ENCODE measurements around the gene IFI35.
"Not testable (repeated sequence)": the region's sequence is repeated elsewhere in the genome, so short reads cannot be mapped to it uniquely, and the experiment has no call there.

IFI35 gene

GRCh38 chr17:42997984-42998938 lies 8.3 kb upstream of the IFI35 start, which contains the start of gene RPL27:
TSS of gene RPL27 (plus strand) at chr17:42998419. CDS start at chr17:42998751, 332 bp downstream.
- peak; percentile 99 for DNase-seq

GRCh38 chr17:42999003-42999525 lies 7.5 kb upstream of the IFI35 start:
- no peak for DNase-seq

GRCh38 chr17:43000894-43001293 lies 5.7 kb upstream of the IFI35 start:
- DNase-seq = not testable (repeated sequence)

- no peak for DNase-seq
Observed at GRCh38 chr17:43003542-43004172, 2.9 kb upstream of the IFI35 start.

- no peak for DNase-seq
Observed at GRCh38 chr17:43010667-43011308, 4.2 kb downstream of the IFI35 start.

GRCh38 chr17:43011728-43012472 lies 5.3 kb downstream of the IFI35 start:
- DNase-seq = no peak

- no peak for DNase-seq
Observed at GRCh38 chr17:43013296-43013695, 6.7 kb downstream of the IFI35 start.

- no peak for DNase-seq
Observed at GRCh38 chr17:43014020-43014648, 7.5 kb downstream of the IFI35 start.

- no peak for DNase-seq
Observed at GRCh38 chr17:43014649-43015542, 8.3 kb downstream of the IFI35 start.

GRCh38 chr17:43015579-43015978 lies 9.0 kb downstream of the IFI35 start:
- no peak for DNase-seq

GRCh38 chr17:43016216-43016615 lies 9.6 kb downstream of the IFI35 start:
- no peak for DNase-seq

GRCh38 chr17:43018008-43018853 lies 11.6 kb downstream of the IFI35 start:
- no peak for DNase-seq

- DNase-seq = no peak
Observed at GRCh38 chr17:43018932-43019331, 12.3 kb downstream of the IFI35 start.

GRCh38 chr17:43019418-43019817 lies 12.8 kb downstream of the IFI35 start:
- DNase-seq = no peak

GRCh38 chr17:43020030-43020621 lies 13.5 kb downstream of the IFI35 start:
- DNase-seq = no peak

- DNase-seq = peak; percentile 53
Observed at GRCh38 chr17:43020789-43021740, 14.5 kb downstream of the IFI35 start.

GRCh38 chr17:43021741-43022512 lies 15.3 kb downstream of the IFI35 start, which contains the start of gene VAT1:
TSS of gene VAT1 (minus strand) at chr17:43022385. CDS start at chr17:43022322, 63 bp downstream.
- DNase-seq = peak; percentile 85
